Fibroblast of peridontal ligament (primary cell): ENCODE results near the gene GRIK4.

Source experiments
- DNase-seq: peaks from one replicate; pipeline ENCODE4 v3.0.0-alpha.2; 2010; ENCODE audit errors: extremely low read depth

GRIK4 gene

GRCh38 chr11:120811731-120812130 is 300.2 kb downstream of the GRIK4 start:
- DNase-seq = no peak

- DNase-seq = no peak
Measured at GRCh38 chr11:120814531-120815318, 303.2 kb downstream of the GRIK4 start.

DNA sequence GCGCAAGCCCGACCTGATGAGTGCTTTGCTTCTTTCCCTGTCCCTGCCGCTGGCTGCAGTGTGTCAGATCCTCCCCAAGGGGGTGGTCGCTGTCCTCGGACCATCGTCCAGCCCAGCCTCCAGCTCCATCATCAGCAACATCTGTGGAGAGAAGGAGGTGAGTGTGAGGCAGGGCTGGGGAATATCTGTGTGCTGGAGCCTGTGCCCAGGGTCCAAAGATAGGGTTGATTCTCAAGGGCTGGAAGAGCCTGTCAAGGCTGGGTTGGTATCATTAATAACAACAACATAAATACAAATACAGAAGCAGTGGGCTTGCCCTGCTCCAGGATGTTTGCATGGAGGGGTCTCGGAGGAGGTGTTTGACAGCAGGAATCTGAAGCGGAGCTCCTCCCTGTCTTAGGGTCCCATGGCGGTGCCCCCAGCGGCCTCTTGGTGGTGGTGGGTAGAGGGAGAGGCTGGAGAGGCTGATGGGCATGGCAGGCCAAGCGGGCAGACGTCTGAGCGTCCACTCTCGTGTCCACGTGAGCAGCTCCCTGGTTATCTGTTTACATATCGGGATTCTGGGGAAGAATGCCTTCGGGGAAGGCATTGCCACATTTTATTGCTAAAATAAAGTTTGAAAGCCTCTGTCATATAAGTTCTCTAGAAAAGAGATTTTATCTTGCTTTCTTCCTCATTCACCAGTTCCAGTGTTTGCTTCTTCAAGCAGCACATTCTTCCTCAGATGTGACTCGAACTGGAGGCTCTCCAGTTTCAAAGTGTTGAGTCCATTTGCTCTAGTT is 304.0 kb downstream of the GRIK4 start:
- no peak for DNase-seq

- DNase-seq = no peak
Measured at GRCh38 chr11:120816176-120816575, 304.6 kb downstream of the GRIK4 start.

DNA sequence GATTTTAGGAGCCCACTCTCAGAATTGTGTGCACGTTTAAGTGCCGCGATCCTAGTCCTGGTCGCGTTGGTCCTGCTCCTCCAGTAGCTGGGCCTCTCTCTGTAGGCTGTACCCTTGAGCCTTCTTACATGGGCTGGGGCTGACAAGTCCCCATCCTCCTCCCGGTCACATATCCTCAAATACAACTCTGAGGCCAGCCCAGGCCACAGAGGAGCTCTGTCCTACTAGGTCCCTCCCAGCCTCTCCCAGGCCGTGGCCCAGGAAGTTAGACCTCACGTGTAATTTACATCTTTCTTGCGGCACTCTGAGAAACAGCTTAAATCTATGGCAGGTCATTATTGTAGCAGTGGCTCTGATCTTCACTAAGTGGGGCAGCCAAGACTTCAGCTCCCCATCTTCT is 305.2 kb downstream of the GRIK4 start:
- no peak for DNase-seq

DNA sequence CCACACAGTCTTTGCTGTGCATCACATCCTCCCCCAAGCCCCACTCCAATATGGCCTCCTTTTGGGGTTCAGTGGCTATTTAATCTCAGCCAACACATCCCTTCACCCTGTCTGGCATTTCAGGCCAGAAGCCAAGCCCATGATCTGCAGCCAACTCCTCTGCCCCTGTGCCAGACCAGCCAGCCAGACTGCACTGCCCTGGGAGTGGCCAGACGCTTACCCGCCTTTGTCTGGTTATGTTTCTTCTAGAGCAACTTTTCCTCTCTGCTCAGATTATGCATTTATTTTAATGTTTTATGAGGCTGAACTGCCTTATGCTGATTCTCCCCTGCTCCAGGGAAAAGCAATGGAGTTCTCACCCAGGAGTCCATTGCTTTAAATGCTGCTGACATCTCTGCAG is 305.6 kb downstream of the GRIK4 start:
- no peak for DNase-seq

- DNase-seq = no peak
Measured at GRCh38 chr11:120818097-120818496, 306.5 kb downstream of the GRIK4 start.

DNA sequence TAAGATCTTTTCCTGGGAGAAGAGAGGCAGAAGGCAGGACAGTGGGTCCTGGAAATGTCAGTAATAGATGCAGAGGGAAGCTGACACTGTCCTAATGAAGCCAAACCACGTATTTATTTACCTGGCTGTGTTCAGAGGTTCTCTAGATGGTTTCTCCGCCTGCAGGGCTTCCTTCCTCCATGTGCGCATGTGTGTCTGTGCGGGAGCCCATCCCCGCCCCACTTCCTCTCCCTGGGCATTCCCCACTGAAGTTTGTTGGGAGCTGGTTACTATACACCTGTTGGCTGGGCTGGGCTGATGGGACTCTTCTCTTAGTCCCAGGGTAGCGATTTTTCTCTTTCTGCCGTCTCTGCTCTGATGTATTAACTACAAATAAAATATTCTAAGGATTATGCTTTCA is 307.5 kb downstream of the GRIK4 start:
- DNase-seq = no peak

- DNase-seq = no peak
Measured at GRCh38 chr11:120819437-120820365, 308.2 kb downstream of the GRIK4 start.

DNA sequence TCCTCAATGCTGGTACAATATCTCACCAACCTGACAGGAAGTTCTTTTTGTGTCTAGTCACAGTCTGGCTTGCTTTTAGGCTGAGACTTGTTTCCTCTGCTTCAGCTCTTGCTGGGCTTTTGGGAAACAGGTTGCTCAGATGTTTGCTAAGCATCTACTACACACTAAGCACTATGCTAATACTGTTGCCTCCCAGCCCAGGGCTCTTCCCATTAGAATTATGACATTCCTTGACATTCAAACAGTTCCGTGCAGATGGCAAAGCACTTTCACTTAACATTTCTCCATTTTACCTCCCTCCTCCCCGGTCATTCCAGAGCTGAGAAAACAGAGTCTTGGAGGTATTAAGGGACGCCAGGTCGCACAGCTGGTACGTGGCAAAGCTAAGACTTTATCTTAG is 311.6 kb downstream of the GRIK4 start:
- DNase-seq = no peak

DNA sequence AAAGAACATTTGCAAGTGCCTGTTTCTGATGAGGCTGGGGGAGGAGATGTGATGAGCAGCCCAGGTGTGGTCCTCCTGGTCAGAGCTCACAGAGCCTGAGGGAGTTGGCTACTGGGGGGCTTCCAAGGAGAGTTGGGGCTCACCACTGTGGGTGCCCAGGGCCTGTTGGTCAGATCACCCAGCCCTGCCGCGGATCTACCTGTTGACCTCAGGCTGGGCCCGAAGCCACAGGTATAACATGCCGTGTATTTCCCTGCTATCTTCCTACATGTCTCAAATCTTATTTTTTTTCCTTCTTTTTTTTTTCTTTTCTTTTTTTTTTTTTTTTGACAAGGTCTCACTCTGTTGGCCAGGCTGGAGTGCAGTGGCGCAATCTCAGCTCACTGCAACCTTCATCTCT is 312.7 kb downstream of the GRIK4 start:
- DNase-seq = no peak

- DNase-seq = no peak
Measured at GRCh38 chr11:120827198-120827597, 315.6 kb downstream of the GRIK4 start.

DNA sequence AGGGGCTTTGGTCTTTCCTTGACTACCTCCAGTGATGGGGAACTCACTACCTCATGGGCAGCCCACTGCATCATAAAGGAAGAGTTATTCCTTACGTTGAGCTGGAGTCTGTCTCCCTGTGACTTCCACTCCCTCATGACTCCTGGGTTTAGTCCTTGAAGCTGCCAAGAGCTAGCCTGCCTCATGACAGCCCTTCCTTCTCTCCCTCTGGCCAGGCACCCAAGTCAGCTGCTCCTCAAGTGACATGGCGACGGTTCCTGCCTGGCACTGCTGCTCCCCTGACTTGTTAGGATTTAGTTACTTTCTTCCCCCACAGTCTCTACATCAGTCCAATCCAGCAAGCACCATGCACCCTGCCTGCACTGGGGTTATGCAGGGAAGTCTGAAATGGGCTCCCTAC is 316.3 kb downstream of the GRIK4 start:
- no peak for DNase-seq

- DNase-seq = no peak
Measured at GRCh38 chr11:120828847-120829246, 317.3 kb downstream of the GRIK4 start.

GRCh38 chr11:120830085-120830620 is 318.6 kb downstream of the GRIK4 start:
- no peak for DNase-seq

DNA sequence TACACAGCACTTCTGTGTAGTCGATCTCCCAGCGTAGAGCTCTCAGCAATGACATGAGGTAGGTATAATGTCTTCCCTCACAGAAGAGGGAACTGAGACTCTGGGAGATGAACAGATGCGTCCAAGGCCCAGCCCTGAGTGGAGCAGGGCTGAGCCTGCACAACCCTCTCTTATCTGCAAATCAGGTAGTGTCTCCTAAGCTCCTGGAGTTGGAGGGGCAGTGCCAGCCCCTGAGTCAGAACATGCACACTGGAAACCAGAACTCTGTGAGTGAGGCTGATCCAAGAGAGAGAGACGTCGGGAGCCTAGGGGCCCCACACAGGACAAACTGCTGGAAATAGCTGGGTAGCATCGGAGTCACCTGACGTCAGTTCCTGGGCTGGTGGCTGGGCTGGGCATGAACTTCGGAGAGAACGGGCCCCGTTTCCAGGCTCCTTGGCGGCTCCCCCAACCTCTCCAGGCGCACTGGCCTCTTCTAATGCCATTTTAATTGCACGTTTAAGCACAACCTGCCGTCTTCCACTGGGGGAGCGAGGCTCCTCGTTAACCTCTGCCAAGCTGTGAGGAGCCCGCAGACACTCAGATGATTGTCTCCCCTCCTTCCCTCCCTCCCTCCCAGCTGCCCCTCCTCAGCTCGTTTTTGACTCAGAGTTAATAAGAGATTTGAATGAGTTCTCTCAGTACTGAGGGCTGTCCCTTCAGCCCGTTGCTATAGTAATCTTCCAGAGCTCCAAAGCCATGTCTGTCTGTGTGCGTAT is 321.1 kb downstream of the GRIK4 start:
- no peak for DNase-seq

DNA sequence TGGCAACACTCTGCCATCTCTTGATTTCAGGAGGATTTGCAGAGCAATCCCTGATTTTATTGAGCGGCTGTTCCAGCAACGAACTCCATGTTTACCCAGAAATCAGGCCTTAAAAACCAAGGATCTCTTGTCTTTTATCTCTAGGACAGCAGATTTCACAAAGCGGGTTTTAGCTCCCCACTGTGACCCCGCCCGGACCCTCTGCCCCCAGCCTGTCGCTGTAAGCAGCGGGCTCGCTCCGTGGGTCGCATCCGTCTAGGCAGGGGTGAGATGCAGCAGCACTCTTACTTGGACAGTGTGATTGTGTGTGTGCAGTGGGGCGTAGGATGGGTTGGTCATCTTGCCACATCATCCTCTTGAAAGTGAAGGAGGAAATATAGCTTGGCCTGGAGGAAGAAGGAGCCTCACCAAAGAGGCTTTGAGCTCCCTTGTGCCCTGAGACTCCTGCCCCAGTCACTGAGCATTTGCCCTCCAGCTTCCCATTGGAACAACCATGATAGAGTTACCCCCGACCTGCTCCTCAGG is 323.2 kb downstream of the GRIK4 start:
- no peak for DNase-seq

DNA sequence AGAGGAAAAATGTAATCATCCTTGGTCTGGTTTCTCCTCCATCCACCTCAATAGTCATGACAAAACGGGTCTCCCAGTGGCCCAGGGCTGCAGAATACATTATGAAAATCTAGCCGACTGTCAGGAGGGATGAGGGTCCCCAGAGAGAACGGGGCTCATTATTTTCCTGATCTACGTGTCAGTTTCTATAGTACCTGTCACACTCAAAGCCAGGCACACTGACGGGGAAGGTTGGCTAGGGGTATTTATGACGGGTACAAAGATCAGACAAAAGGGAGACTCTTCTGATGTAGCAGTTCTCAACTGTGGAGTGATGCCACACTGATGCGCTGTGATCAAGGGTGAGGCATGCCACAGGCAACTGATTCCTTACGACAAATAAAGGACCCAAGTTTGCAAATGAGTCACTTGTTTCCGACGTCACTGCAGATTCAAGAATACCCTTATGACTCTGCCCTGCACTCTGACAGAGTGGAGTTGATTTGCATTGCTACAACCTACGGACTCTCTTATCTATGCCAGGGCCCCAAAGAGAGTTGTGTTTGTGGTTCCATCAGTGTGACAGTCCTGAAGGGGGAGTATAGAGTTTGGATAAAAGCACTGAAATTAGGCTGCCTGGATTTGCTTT is 324.2 kb downstream of the GRIK4 start:
- no peak for DNase-seq

DNA sequence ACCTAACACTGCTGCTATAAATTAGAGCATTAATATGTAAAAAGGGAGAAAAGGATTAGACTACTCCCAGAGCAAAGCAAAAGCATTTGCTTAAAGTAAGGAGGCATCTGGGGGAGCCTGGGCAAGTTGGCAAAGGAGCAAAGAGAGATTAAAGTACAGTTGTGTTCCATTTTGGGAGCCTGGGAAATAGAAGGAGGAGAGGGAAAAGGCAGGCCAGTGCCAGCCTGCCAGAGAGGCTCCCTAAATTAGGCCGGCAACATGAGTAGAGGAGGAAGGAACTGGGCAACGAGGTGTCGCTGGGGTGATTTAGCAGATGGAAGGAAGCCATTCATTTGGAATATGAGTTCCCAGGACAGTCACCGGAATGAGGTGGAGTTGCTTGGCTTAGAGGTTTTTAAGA is 326.1 kb downstream of the GRIK4 start:
- DNase-seq = no peak

DNA sequence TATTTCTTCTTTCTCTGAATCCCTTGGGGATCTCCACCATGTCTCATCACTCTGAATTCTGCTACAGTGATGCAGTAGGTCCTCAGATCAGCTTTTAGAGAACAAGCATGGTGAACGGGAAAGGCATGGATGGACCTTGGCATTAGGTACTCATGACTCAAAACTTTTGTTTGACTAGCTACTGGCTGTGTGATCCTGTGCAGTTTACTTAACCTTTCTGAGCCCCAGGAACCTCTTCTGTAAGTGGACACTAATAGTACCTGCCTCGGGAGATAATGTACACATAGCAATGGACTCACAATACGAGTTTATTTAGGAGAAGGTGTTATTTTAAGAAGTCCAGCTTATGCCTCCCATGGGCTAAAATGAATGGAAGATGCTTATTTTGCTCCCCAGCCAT is 327.7 kb downstream of the GRIK4 start:
- DNase-seq = no peak
